Measurements from ENCODE around the gene RNU6-9.
A peak's percentile ranks its signal among the peaks of the same experiment; 100 is the strongest.

RNU6-9 gene

DNA sequence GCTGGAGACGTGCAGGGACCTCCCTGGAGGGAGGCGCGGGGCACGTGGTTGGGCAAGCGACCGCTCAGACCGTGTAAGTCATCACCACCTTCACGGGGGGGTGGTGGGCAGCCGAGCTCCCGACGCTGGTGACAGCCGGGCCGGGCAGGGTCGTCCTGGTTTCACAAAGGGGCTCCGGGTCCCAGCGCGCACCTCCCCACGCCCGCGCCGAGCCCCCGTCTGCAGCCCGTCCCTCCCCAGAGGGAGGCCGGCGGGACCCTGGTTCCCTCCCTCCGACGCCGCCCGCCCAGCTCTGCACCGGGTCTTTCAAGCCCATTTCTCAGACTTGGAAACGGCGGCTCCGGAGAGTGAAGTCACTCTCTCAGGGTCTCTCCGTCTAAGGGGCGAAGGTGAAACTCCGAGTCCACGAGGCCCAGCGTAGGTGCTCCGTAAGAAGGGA lies 31.8 kb downstream of the RNU6-9 start (continued):
- TF ChIP-seq ZSCAN16 (tag by site-specific recombination; IDR thresholded peaks at IDR 0.05), result no peak
- TF ChIP-seq, protein P1, sequence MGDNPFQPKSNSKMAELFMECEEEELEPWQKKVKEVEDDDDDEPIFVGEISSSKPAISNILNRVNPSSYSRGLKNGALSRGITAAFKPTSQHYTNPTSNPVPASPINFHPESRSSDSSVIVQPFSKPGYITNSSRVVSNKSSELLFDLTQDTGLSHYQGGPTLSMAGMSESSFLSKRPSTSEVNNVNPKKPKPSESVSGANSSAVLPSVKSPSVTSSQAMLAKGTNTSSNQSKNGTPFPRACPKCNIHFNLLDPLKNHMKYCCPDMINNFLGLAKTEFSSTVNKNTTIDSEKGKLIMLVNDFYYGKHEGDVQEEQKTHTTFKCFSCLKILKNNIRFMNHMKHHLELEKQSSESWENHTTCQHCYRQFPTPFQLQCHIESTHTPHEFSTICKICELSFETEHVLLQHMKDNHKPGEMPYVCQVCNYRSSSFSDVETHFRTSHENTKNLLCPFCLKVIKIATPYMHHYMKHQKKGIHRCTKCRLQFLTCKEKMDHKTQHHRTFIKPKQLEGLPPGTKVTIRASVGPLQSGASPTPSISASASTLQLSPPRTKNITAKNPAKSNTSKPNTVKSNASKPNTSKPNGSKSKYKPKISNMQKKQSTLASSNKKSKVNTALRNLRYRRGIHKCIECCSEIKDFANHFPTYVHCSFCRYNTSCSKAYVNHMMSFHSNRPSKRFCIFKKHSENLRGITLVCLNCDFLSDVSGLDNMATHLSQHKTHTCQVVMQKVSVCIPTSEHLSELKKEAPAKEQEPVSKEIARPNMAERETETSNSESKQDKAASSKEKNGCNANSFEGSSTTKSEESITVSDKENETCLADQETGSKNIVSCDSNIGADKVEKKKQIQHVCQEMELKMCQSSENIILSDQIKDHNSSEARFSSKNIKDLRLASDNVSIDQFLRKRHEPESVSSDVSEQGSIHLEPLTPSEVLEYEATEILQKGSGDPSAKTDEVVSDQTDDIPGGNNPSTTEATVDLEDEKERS (tag by site-specific recombination; IDR thresholded peaks at IDR 0.05), result 0 out of 2 replicates have a peak, but pooled peaks have one; percentile 38
- TF ChIP-seq ZNF768 (tag by site-specific recombination; IDR thresholded peaks at IDR 0.05), result peak; percentile 11; the same call in 1 of the 2 replicates
- TF ChIP-seq ZNF596 (tag by site-specific recombination; IDR thresholded peaks at IDR 0.05), result no peak
- no peak for TF ChIP-seq ZNF585B (tag by site-specific recombination; IDR thresholded peaks at IDR 0.05)
- no peak; the same call in 1 of the 2 replicates for TF ChIP-seq KLF1 (tag by site-specific recombination; IDR thresholded peaks at IDR 0.05)
- TF ChIP-seq ZNF121 (tag by site-specific recombination; IDR thresholded peaks at IDR 0.05), result no peak
- no peak for TF ChIP-seq ZFHX2 (tag by site-specific recombination; conservative IDR thresholded peaks at IDR 0.05)
- TF ChIP-seq, protein P2, sequence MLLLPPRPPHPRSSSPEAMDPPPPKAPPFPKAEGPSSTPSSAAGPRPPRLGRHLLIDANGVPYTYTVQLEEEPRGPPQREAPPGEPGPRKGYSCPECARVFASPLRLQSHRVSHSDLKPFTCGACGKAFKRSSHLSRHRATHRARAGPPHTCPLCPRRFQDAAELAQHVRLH (tag by site-specific recombination; IDR thresholded peaks at IDR 0.05), result peak; percentile 37; the same call in 1 of the 2 replicates
- TF ChIP-seq ZNF48 (tag by site-specific recombination; IDR thresholded peaks at IDR 0.05), result no peak
- no peak for TF ChIP-seq ZNF658 (tag by site-specific recombination; IDR thresholded peaks at IDR 0.05)
- TF ChIP-seq, protein P3, sequence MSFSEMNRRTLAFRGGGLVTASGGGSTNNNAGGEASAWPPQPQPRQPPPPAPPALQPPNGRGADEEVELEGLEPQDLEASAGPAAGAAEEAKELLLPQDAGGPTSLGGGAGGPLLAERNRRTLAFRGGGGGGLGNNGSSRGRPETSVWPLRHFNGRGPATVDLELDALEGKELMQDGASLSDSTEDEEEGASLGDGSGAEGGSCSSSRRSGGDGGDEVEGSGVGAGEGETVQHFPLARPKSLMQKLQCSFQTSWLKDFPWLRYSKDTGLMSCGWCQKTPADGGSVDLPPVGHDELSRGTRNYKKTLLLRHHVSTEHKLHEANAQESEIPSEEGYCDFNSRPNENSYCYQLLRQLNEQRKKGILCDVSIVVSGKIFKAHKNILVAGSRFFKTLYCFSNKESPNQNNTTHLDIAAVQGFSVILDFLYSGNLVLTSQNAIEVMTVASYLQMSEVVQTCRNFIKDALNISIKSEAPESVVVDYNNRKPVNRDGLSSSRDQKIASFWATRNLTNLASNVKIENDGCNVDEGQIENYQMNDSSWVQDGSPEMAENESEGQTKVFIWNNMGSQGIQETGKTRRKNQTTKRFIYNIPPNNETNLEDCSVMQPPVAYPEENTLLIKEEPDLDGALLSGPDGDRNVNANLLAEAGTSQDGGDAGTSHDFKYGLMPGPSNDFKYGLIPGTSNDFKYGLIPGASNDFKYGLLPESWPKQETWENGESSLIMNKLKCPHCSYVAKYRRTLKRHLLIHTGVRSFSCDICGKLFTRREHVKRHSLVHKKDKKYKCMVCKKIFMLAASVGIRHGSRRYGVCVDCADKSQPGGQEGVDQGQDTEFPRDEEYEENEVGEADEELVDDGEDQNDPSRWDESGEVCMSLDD (tag by site-specific recombination; IDR thresholded peaks at IDR 0.05), result no peak
- TF ChIP-seq, protein P4, sequence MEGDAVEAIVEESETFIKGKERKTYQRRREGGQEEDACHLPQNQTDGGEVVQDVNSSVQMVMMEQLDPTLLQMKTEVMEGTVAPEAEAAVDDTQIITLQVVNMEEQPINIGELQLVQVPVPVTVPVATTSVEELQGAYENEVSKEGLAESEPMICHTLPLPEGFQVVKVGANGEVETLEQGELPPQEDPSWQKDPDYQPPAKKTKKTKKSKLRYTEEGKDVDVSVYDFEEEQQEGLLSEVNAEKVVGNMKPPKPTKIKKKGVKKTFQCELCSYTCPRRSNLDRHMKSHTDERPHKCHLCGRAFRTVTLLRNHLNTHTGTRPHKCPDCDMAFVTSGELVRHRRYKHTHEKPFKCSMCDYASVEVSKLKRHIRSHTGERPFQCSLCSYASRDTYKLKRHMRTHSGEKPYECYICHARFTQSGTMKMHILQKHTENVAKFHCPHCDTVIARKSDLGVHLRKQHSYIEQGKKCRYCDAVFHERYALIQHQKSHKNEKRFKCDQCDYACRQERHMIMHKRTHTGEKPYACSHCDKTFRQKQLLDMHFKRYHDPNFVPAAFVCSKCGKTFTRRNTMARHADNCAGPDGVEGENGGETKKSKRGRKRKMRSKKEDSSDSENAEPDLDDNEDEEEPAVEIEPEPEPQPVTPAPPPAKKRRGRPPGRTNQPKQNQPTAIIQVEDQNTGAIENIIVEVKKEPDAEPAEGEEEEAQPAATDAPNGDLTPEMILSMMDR (tag by site-specific recombination; IDR thresholded peaks at IDR 0.05), result no peak
- no peak for TF ChIP-seq TCF7L2 (IDR thresholded peaks at IDR 0.05; ENCODE audit: borderline replicate concordance, low read depth, low read length)
- TF ChIP-seq ZNF670 (tag by site-specific recombination; IDR thresholded peaks at IDR 0.05; ENCODE audit: low read depth), result no peak
- TF ChIP-seq PRDM1 (tag by site-specific recombination; IDR thresholded peaks at IDR 0.05), result no peak
- TF ChIP-seq ZNF366 (tag by site-specific recombination; conservative IDR thresholded peaks at IDR 0.05), result no peak; the same call in 1 of the 2 replicates
- no peak for TF ChIP-seq ZNF37A (tag by site-specific recombination; IDR thresholded peaks at IDR 0.05)
- no peak for TF ChIP-seq ZBTB48 (tag by site-specific recombination; IDR thresholded peaks at IDR 0.05)
- no peak for TF ChIP-seq GLI4 (tag by site-specific recombination; IDR thresholded peaks at IDR 0.05)
- TF ChIP-seq, protein P5, sequence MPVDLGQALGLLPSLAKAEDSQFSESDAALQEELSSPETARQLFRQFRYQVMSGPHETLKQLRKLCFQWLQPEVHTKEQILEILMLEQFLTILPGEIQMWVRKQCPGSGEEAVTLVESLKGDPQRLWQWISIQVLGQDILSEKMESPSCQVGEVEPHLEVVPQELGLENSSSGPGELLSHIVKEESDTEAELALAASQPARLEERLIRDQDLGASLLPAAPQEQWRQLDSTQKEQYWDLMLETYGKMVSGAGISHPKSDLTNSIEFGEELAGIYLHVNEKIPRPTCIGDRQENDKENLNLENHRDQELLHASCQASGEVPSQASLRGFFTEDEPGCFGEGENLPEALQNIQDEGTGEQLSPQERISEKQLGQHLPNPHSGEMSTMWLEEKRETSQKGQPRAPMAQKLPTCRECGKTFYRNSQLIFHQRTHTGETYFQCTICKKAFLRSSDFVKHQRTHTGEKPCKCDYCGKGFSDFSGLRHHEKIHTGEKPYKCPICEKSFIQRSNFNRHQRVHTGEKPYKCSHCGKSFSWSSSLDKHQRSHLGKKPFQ (tag by site-specific recombination; IDR thresholded peaks at IDR 0.05), result no peak
- no peak for TF ChIP-seq OSR2 (tag by site-specific recombination; IDR thresholded peaks at IDR 0.05)
- no peak for TF ChIP-seq ZNF529 (tag by site-specific recombination; IDR thresholded peaks at IDR 0.05; ENCODE audit: insufficient replicate concordance)
- no peak for TF ChIP-seq ZNF791 (tag by site-specific recombination; IDR thresholded peaks at IDR 0.05)
- TF ChIP-seq ZNF473 (tag by site-specific recombination; IDR thresholded peaks at IDR 0.05), result no peak
- TF ChIP-seq ZFP3 (tag by site-specific recombination; IDR thresholded peaks at IDR 0.05; ENCODE audit: low read depth), result no peak
- TF ChIP-seq ZNF24 (tag by site-specific recombination; IDR thresholded peaks at IDR 0.05), result peak; percentile 69
- TF ChIP-seq, protein P6, sequence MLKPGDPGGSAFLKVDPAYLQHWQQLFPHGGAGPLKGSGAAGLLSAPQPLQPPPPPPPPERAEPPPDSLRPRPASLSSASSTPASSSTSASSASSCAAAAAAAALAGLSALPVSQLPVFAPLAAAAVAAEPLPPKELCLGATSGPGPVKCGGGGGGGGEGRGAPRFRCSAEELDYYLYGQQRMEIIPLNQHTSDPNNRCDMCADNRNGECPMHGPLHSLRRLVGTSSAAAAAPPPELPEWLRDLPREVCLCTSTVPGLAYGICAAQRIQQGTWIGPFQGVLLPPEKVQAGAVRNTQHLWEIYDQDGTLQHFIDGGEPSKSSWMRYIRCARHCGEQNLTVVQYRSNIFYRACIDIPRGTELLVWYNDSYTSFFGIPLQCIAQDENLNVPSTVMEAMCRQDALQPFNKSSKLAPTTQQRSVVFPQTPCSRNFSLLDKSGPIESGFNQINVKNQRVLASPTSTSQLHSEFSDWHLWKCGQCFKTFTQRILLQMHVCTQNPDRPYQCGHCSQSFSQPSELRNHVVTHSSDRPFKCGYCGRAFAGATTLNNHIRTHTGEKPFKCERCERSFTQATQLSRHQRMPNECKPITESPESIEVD (tag by site-specific recombination; IDR thresholded peaks at IDR 0.05), result no peak
- TF ChIP-seq SP3 (tag by site-specific recombination; IDR thresholded peaks at IDR 0.05), result no peak
- TF ChIP-seq ZNF629 (tag by site-specific recombination; IDR thresholded peaks at IDR 0.05), result peak; percentile 46
- TF ChIP-seq KLF16 (tag by site-specific recombination; IDR thresholded peaks at IDR 0.05), result no peak
